Activated gamma-delta T cell treated with anti-CD3 and anti-CD28 coated beads, Interleukin-2, amount 50 U/mL, for 16 hours (primary cell): ENCODE results near the gene NTM.
"Not testable (repeated sequence)": the region's sequence is repeated elsewhere in the genome, so short reads cannot be mapped to it uniquely, and the experiment has no call there.

Experiments
- DNase-seq: peaks from one replicate; pipeline ENCODE4 v3.0.0-alpha.2; 2020; ENCODE audit warnings: low read depth

Gene NTM

GRCh38 chr11:132050577-132051165 lies 680.3 kb downstream of the NTM start:
- DNase-seq = no peak

GRCh38 chr11:132051704-132052103 lies 681.3 kb downstream of the NTM start:
- DNase-seq = no peak

- DNase-seq = no peak
Observed at GRCh38 chr11:132052342-132052741, 681.9 kb downstream of the NTM start.

GRCh38 chr11:132052904-132053303 lies 682.5 kb downstream of the NTM start:
- DNase-seq = no peak

GRCh38 chr11:132054822-132055221 lies 684.4 kb downstream of the NTM start:
- DNase-seq = no peak

- no peak for DNase-seq
Observed at GRCh38 chr11:132055296-132055695, 684.9 kb downstream of the NTM start.

- no peak for DNase-seq
Observed at GRCh38 chr11:132056689-132057088, 686.3 kb downstream of the NTM start.

- no peak for DNase-seq
Observed at GRCh38 chr11:132057266-132057665, 686.9 kb downstream of the NTM start.

- no peak for DNase-seq
Observed at GRCh38 chr11:132058211-132058772, 687.9 kb downstream of the NTM start.

- DNase-seq = no peak
Observed at GRCh38 chr11:132060567-132060966, 690.2 kb downstream of the NTM start.

GRCh38 chr11:132062031-132062430 lies 691.6 kb downstream of the NTM start:
- no peak for DNase-seq

GRCh38 chr11:132062541-132062940 lies 692.1 kb downstream of the NTM start:
- no peak for DNase-seq

GRCh38 chr11:132064987-132065620 lies 694.7 kb downstream of the NTM start:
- no peak for DNase-seq

- no peak for DNase-seq
Observed at GRCh38 chr11:132068556-132068955, 698.1 kb downstream of the NTM start.

GRCh38 chr11:132069593-132069992 lies 699.2 kb downstream of the NTM start:
- not testable (repeated sequence) for DNase-seq

GRCh38 chr11:132070907-132071306 lies 700.5 kb downstream of the NTM start:
- not testable (repeated sequence) for DNase-seq

GRCh38 chr11:132072044-132072857 lies 701.8 kb downstream of the NTM start:
- DNase-seq = no peak

- no peak for DNase-seq
Observed at GRCh38 chr11:132072858-132073211, 702.4 kb downstream of the NTM start.

GRCh38 chr11:132073787-132074186 lies 703.4 kb downstream of the NTM start:
- no peak for DNase-seq

- no peak for DNase-seq
Observed at GRCh38 chr11:132075447-132075846, 705.0 kb downstream of the NTM start.

GRCh38 chr11:132077416-132077815 lies 707.0 kb downstream of the NTM start:
- no peak for DNase-seq

- no peak for DNase-seq
Observed at GRCh38 chr11:132078264-132079076, 708.1 kb downstream of the NTM start.
